Measurements from ENCODE around the gene SELENON. TPM values are rescaled to one million over a fixed set of nuclear protein-coding genes. Genes with fewer than 3 reads are reported as not detected.

SELENON gene
- total RNA-seq, 1 donor from 2014 or later: 53.8 TPM

Other genes starting within 250 kb of the SELENON start
- 29.4 TPM for gene MAN1C1, start 183.4 kb upstream of the SELENON start, total RNA-seq
- gene MTFR1L, start 19.8 kb downstream of the SELENON start, total RNA-seq: 65.4 TPM
- not detected for gene AUNIP, start 59.3 kb downstream of the SELENON start, total RNA-seq
- gene PAQR7, start 75.5 kb downstream of the SELENON start, total RNA-seq: 12.3 TPM
- gene STMN1, start 106.2 kb downstream of the SELENON start, total RNA-seq: 186 TPM
- gene PAFAH2, start 197.9 kb downstream of the SELENON start, total RNA-seq: 11.5 TPM
- gene EXTL1, start 221.6 kb downstream of the SELENON start, total RNA-seq: 39.9 TPM
- not detected for gene SLC30A2, start 245.9 kb downstream of the SELENON start, total RNA-seq

Measured in sciatic nerve (tissue), 1 donor.